OCI-LY1 (cell line): Measurements from ENCODE around the gene CCDC85C.

Source experiments
- H2AFZ ChIP-seq: fragments of 200-600 bp; sonication (generic), shearing (Covaris generic); 2 replicates; pipeline ENCODE4 v1.6.0; 2014; ENCODE audit warnings: antibody characterized with exemption, mild to moderate bottlenecking, low read length
- H3F3A ChIP-seq: fragments of 200-600 bp; sonication (generic), shearing (Covaris generic); 2 replicates; pipeline ENCODE4 v1.6.0; 2014; ENCODE audit warnings: mild to moderate bottlenecking, antibody characterized with exemption, low read length, moderate library complexity; ENCODE audit not compliant: insufficient read depth
- H3K27ac ChIP-seq: fragments of 200-600 bp; sonication (generic); 2 replicates; pipeline ENCODE4 v1.5.1; 2014; ENCODE audit warnings: low read length, mixed run types, mild to moderate bottlenecking, low read depth; ENCODE audit not compliant: poor library complexity, severe bottlenecking
- H3K27me3 ChIP-seq: fragments of 200-600 bp; sonication (generic); 2 replicates; pipeline ENCODE4 v1.6.0; 2014; ENCODE audit warnings: antibody characterized with exemption, mild to moderate bottlenecking, low read length, moderate library complexity; ENCODE audit not compliant: insufficient read depth
- H3K36me3 ChIP-seq: fragments of 200-600 bp; sonication (generic); 2 replicates; pipeline ENCODE4 v1.6.1; 2014; ENCODE audit warnings: mild to moderate bottlenecking, antibody characterized with exemption, low read length, moderate library complexity, mixed read lengths; ENCODE audit not compliant: insufficient read depth
- H3K4me1 ChIP-seq: fragments of 200-600 bp; sonication (generic); 2 replicates; pipeline ENCODE4 v1.5.1; 2014; ENCODE audit warnings: mild to moderate bottlenecking, low read length, moderate library complexity; ENCODE audit not compliant: insufficient read depth, severe bottlenecking
- H3K4me2 ChIP-seq: fragments of 200-600 bp; sonication (generic), shearing (Covaris generic); 2 replicates; pipeline ENCODE4 v1.6.1; 2014; ENCODE audit warnings: low read length
- H3K4me3 ChIP-seq: fragments of 200-600 bp; sonication (generic); 2 replicates; pipeline ENCODE4 v1.5.1; 2014; ENCODE audit warnings: low read length, low read depth, mild to moderate bottlenecking, mixed read lengths; ENCODE audit not compliant: poor library complexity, severe bottlenecking
- H3K79me2 ChIP-seq: fragments of 200-600 bp; shearing (Covaris generic); 2 replicates; pipeline ENCODE4 v1.6.1; 2016; ENCODE audit warnings: mixed run types, low read length, mixed read lengths; ENCODE audit not compliant: insufficient read depth
- H3K9ac ChIP-seq: fragments of 200-600 bp; sonication (generic), shearing (Covaris generic); 2 replicates; pipeline ENCODE4 v1.6.1; 2014; ENCODE audit warnings: mild to moderate bottlenecking, low read length, mixed read lengths
- H3K9me2 ChIP-seq: fragments of 200-600 bp; sonication (generic), shearing (Covaris generic); 2 replicates; pipeline ENCODE4 v1.6.1; 2014; ENCODE audit warnings: low read depth, mild to moderate bottlenecking, low read length, mixed read lengths
- H3K9me3 ChIP-seq: fragments of 200-600 bp; shearing (Covaris generic); 2 replicates; pipeline ENCODE4 v1.6.1; 2014; ENCODE audit warnings: low read length, mixed read lengths
- H4K20me1 ChIP-seq: fragments of 200-600 bp; sonication (generic), shearing (Covaris generic); 2 replicates; pipeline ENCODE4 v1.6.0; 2016; ENCODE audit warnings: mild to moderate bottlenecking, low read length; ENCODE audit not compliant: insufficient read depth
- CTCF ChIP-seq: fragments of 200-600 bp; sonication (generic), shearing (Covaris generic); IDR thresholded peaks from 2 replicates; pipeline ENCODE4 v1.5.1; 2017; ENCODE audit warnings: mild to moderate bottlenecking, antibody characterized with exemption, low read length, moderate library complexity, mixed read lengths
- EZH2 ChIP-seq: fragments of 200-600 bp; sonication (generic), shearing (Covaris generic); IDR thresholded peaks from 2 replicates; pipeline ENCODE4 v1.8.0; 2017; ENCODE audit warnings: borderline replicate concordance, mixed run types, mild to moderate bottlenecking, antibody characterized with exemption, low read length, moderate library complexity, mixed read lengths

The CCDC85C gene

GRCh38 chr14:99502989-99503421 lies 101.0 kb downstream of the CCDC85C start:
- Histone ChIP-seq H2AFZ (no peak overlapping the region), H3K27ac (no peak overlapping the region), H3K4me1 (no peaks in the 10 kb centered on the region), H3K9ac (no peak overlapping the region), H3K4me3 (no peak overlapping the region), H3F3A (no peaks in the 10 kb centered on the region), H3K9me2 (no peaks in the 10 kb centered on the region), H3K4me2 (no peak overlapping the region), H3K27me3 (no peaks in the 10 kb centered on the region), H3K79me2 (no peaks in the 10 kb centered on the region), H4K20me1 (no peaks in the 10 kb centered on the region), H3K36me3 (peaks cover 91% of the 10 kb centered on the region), H3K9me3 (no peaks in the 10 kb centered on the region)
- no peak for TF ChIP-seq CTCF

GRCh38 chr14:99497894-99498293 lies 106.1 kb downstream of the CCDC85C start:
- TF ChIP-seq EZH2 (no peak), CTCF (no peak)
- H3K9me2 ChIP-seq = no peaks in the 10 kb centered on the region
- no peak overlapping the region for H2AFZ ChIP-seq
- no peaks in the 10 kb centered on the region for H3K4me1 ChIP-seq
- no peaks in the 10 kb centered on the region for H4K20me1 ChIP-seq
- no peaks in the 10 kb centered on the region for H3K27me3 ChIP-seq
- H3K36me3 ChIP-seq = peaks cover 86% of the 10 kb centered on the region
- H3K9me3 ChIP-seq = no peaks in the 10 kb centered on the region
- H3K9ac ChIP-seq = no peak overlapping the region
- H3F3A ChIP-seq = no peaks in the 10 kb centered on the region
- H3K79me2 ChIP-seq = no peaks in the 10 kb centered on the region
- H3K4me2 ChIP-seq = no peak overlapping the region
- H3K4me3 ChIP-seq = no peak overlapping the region
- no peak overlapping the region for H3K27ac ChIP-seq

GRCh38 chr14:99497341-99497740 lies 106.7 kb downstream of the CCDC85C start:
- TF ChIP-seq CTCF (no peak), EZH2 (no peak)
- H3K4me1 ChIP-seq = no peaks in the 10 kb centered on the region
- no peak overlapping the region for H3K27ac ChIP-seq
- H4K20me1 ChIP-seq = no peaks in the 10 kb centered on the region
- H3K4me3 ChIP-seq = no peak overlapping the region
- H3K9me2 ChIP-seq = no peaks in the 10 kb centered on the region
- no peaks in the 10 kb centered on the region for H3K79me2 ChIP-seq
- H3K27me3 ChIP-seq = no peaks in the 10 kb centered on the region
- H3F3A ChIP-seq = no peaks in the 10 kb centered on the region
- no peak overlapping the region for H3K9ac ChIP-seq
- peaks cover 86% of the 10 kb centered on the region for H3K36me3 ChIP-seq
- H3K4me2 ChIP-seq = no peak overlapping the region
- no peaks in the 10 kb centered on the region for H3K9me3 ChIP-seq
- no peak overlapping the region for H2AFZ ChIP-seq
